HG03354 (cell line): ENCODE measurements around the gene ITPKC.

Source experiments
- ATAC-seq: cut with Tn5 transposase; IDR thresholded peaks from one replicate; pipeline ENCODE4 v1.9.1; 2021; ENCODE audit warnings: mild to moderate bottlenecking; ENCODE audit not compliant: unreplicated experiment, poor library complexity, severe bottlenecking

ITPKC gene

DNA sequence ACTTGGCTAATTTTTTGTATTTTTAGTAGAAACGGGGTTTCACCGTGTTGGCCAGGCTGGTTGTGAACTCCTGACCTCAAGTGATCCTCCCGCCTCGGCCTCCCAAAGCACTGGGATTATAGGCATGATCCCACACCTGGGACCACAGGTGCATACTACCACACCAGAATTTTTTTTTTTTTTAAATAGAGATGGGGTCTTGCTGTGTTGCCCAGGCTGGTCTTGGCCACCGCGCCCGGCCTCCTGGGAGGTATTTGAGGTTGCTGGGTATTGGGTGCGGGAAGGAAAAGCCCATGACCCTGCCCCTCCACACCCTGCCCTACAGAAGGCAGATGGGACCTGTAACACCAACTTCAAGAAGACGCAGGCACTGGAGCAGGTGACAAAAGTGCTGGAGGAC lies 19.7 kb downstream of the ITPKC start:
- ATAC-seq, result no peak

DNA sequence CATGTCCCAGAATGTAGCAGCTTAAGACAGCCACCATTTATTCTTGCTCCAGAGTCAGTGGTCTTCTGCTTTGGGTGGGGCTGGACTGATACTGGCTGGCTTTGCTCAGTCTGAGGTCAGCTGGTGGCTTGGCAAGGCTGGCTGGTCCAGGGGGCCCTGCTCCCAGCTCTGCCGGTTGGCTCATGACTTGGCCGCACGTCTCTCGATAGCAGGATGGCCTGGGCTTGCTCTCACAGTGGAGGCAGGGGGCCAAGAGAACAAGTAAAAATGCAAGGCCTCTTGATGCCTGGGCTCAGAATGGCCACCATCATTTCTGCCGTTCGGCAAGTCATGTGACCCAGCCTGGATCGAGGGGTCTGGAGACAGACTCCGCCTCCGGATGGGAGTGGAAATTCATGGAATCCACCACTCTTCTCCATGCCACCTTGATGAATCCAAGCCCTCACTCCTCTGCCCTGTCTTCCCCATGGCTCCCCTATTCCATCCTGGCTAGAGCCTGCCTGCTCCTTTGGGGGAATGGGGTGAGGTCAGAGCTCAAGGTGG lies 20.3 kb downstream of the ITPKC start:
- no peak for ATAC-seq

DNA sequence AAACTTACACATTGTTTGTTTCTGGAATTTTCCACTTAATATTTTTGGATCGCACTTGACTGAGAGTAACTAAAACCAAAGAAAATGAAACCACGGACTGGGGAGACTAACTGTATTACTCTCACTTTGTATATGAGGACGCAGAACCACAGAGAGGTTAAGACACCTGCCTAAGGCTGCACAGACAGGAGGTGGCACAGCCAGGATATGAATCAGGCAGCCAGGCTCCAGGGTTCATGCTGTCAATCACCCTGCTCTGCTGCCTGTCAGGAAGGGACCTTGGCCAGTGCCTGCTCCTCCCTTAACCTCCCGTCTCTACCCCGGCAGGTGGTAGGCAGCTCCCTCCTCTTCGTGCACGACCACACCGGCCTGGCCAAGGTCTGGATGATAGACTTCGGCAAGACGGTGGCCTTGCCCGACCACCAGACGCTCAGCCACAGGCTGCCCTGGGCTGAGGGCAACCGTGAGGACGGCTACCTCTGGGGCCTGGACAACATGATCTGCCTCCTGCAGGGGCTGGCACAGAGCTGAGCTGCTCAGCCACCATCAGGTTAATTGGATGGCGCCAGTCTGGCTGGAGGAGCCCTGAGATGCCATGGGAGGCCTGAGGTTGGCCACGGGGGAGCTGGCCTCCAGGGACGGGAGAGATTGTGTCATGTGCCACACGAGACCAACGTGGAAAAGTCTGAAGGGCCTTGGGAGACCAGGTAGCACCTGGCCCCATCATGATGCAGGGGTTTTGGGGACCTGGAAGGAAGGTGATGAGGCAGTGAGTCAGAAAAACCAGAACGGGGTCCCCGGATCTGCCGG lies 22.3 kb downstream of the ITPKC start:
- no peak for ATAC-seq

DNA sequence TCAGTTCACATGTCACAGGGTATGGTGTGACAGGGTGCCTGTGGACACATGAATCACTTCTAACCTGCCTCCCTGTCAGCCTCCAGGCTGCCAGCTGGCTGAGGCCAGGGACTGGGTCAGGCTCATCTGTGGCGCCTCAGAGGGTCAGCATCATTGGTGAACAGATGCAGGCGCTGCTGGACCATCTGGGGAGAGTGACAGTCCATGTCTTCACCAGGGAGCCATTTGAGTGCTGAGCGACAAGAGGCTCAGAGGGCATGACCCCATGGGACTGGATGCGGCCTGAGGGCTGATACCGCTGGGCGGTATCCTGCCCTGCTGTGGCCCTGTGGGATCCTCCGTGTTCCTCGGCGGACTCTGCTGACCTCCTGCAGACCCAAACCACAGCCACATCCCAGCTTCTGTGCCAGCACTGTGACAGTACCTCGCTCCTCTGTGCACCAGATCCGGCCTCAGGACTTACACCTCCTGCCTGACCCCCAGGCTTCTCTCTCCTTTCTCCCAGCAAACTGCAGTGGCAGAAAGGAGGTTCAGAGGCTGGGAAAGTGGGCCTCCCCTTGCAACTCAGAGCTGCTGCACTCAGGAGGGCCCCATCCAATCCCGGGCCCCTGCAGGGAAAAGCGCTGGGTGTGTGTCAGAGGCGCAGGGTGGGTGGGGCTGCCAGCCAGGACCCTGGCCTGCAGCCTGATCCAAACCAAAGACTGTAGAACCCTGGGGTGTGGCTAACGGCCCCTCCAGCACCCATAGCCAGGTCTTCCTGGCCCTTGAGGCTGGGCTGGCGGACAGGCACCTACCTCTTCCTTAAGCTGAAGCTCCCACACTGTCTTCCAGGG lies 23.2 kb downstream of the ITPKC start:
- ATAC-seq, result no peak

DNA sequence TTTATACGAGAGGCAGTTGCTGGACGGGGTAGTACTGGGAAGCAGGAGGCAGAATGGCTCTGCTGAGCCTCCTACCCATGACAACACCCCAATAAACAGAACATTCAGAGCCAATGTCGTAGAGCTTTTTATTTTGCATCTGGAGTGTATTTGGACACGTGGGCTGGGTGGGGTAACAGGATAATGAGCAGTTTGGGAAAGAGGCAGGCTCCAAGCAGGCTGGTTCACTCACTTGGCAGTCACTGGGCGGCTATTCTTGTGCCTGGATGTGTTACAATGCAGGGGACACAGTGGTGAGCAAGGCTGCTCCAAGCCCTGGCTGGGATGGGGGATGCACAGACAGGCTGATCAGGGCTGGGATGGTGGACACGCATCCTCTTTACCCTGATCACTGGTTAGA lies 23.8 kb downstream of the ITPKC start:
- no peak for ATAC-seq

DNA sequence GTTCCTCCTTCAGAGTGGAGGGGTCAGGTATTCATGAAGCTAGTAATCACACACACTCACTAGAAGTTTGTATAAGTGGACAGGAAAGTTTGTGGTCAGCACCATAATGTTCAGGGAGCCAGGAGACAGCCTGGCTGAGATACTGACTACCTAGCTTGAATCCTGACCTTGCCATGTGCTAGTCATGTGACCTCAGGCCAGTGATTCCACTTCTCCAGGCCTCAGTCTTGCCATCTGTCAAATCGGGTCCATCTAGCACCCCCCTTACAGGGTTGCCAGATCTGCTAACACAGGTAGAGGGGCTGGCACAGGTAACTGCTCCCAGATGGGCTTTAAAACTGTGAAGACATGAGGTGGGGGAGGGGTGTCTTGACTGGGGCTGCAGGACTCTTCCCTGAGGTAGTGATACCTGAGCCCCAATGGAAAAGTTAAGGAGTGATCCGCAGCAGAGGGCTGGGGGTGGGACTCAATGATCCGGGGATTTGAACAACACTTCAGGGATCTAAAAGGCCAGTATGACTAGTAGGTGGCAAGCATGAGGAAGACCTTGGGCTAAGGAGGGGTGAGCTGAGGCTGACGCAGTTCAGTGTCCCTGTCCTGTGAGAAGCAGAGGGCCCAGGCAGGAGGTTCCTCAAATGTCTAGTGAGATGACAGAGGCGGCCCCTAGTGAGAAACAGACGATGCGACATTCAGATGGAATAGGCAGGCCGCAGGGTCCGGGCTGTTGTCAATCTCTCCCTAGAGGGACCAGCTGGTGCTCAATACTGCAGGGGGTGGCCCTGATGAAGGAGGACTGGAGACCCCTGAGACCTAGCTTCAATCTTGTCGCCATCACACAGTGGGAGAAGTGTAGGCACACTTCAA lies 24.8 kb downstream of the ITPKC start:
- no peak for ATAC-seq

DNA sequence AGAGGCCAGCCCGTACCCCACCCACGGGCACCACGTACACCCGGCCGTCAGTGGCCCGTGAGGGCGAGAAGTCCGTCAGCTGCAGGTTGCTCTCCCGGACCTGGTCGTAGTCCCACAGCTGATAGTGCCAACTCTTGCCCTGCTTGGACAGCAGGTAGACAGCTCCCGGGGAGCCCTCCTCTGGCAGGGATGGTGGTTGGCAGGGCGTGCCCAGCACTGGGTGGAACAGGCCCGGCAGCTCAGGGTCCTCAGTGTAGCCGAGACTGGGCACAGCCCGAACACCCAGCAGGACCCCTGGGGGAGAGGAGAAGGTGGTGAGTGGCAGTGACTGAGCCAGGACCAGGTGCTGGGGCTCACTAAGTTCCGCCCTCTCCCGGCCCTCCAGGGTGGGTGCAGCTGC lies 25.6 kb downstream of the ITPKC start:
- ATAC-seq, result no peak

DNA sequence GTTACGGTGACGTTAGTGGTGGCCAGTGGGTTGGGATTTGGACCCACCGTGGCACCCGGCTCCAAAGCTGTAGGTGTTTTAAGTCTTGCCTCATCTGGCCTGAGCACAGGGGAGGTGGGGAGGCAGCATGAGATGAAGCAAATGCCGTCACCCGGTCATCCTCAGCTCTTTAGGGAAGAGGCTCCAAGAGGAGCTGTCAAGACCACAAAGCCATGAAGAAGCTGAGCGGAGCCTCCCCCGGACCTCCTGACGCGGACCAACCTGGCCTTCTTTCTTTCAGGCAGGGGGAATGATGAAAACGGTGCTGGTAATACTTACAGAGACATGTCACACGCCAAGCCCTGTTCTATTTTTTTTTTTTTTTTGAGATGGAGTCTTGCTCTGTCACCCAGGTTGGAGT lies 26.0 kb downstream of the ITPKC start:
- no peak for ATAC-seq

DNA sequence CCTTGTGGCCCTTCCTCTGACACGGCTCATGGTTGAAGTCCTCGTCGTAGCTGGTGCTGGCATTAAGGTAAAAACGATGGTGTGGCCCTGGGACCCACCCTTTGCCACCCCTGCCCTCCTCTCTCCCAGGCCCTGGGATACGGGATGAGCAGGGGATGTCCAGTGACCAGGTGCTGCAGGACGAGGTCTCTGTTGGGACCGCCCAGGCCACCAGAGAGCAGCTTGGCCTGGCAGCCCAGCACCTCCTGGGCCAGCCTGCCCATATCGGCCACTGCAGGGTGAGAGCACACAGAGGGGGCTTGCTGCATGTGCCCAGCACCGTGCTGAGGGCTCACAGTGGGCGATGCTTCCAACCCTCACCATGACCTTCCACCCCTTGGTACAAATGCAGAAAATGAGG lies 27.0 kb downstream of the ITPKC start:
- ATAC-seq, result no peak

DNA sequence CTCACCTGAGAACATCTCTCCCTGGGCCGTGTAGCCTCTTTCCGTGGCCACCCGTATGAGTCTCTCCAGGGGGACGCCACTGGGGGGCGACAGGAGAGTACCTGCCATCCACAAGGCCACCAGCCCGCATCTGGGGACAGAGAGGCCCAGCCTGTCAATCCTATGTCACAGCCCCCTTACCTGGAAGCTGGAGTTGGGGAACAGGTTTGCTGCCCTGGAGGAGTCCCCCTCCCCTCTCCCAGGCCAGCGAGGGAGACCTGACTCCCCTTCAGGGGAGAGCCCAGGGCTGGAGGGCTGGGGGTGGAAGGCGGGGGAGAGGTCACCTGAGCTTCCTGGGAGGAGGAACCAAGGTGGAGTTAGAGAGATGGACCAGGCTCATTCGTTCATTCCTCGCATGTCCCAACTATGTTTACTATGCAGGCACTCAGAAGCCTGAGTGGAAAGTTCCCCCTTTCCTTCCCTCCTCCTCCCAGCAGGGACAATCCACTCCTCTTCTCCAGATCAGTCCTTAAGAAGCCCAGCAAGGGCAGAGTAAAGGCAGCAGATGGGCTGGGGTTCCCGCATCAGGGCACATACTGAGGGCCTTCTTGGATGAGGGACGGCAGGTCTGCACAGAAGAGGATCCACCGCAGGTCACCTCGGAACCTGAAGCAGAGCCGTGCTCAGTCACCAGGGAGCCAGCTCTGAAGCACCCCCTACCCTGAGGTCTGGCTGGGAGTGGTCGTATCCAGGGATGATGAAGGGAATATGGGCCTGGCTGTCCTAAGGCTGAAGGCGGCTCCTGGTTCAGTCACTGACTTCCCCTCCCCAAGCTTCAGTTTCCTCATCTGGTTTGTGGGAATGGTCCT lies 27.9 kb downstream of the ITPKC start:
- ATAC-seq, result no peak

DNA sequence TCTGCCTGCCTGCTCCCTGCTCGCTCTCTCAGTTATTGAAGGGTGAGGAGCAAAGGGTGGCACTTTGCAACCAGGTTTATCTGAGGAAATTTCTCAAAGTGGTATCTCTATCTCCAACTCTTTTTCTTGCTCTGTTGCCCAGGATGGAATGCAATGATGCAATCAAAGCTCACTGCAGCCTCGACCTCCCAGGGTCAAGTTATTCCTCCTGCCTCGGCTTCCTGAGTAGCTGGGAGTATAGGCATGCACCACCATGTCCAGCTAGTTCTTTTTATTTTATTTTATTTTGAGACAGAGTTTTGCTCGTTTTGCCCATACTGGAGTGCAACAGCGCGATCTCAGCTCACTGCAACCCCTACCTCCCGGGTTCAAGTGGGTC lies 28.5 kb downstream of the ITPKC start:
- ATAC-seq, result no peak

DNA sequence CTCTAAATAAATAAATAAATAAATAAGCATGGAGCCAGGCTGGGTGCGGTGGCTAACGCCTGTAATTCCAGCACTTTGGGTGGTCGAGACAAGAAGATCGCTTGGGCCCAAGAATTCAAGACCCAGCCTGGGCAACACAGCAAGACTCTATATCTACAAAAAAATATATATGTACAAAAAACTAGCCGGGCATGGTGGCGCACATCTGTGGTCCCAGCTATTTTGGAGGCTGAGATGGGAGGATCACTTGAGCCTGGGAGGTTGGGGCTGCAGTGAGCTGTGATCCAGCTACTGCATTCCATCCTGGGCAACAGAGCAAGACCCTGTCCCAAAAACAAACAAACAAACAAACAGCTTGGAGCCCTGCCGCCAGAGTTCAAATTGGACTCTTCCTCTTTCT lies 30.6 kb downstream of the ITPKC start:
- no peak for ATAC-seq

DNA sequence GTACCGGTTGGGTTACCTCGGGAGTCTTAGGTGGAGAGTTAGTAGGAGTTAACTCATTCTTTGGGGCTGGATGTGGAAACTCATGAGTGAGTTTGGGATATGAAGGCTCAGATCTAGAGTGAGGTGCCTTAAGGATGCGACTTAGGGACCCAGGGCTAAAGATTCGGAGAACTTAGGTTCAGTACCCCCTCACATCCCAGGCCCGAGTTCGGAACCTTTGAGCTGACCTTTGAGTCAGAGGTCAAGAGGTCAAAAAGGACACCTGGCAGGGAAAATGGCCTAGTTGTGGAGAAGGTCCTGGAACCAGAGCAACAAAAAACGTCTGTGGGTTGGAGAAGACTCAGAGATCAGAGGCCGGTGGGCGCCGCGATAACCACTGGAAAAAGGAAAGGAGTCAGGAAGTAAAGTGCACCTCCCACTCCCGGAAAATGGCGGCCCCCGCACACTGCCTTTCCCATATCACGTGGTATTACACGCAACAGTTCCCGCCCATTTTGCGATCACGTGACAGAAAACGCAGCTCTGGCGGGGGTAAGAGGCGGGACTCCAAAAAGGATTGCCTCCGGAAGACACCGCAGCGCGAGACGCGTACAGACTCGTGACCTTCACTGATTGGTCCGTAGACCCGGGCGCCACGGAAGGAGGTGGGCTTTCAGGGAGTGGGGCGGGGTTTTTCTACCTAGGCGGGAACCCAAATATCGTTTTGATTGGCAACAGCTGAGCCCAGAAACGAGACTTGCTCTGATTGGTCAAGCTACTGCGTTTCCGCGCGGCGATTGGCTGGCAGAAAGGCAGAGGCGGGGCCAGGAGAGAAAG lies 33.4 kb downstream of the ITPKC start, which contains the start of gene ACTMAP:
TSS of gene ACTMAP (minus strand) at position 420 of the 816 bp plus-strand sequence. CDS start 674 bp downstream, outside the sequence.
- peak; percentile 88 for ATAC-seq

DNA sequence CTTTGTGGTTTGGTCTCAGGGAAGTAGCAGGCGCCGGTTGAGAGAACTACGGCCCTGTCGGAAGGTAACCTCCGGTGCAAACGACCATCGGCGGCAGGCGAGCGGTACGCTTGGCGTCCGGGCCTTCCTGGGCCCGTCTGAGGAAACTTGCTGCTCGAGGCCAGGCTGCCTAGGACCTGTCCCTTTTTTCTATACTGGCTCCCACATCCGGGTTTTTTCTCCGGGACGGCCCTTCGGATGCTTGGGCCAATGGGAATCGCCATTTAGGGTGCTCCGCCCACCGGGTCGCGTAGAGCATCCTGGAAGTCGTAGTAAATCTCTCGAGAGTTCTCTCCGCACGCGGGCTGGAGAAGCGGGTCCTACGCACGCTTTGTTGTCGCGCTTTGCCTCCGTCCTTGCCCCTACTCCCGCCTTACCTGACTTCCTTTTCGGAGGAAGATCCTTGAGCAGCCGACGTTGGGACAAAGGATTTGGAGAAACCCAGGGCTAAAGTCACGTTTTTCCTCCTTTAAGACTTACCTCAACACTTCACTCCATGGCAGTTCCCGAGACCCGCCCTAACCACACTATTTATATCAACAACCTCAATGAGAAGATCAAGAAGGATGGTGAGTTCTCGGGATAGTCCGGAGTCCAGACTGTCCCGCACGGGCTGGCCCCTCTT lies 34.1 kb downstream of the ITPKC start, which contains the start of gene SNRPA:
TSS of gene SNRPA (plus strand) at position 330 of the 664 bp plus-strand sequence. CDS start at position 536, 206 bp downstream.
- ATAC-seq, result peak; percentile 67

DNA sequence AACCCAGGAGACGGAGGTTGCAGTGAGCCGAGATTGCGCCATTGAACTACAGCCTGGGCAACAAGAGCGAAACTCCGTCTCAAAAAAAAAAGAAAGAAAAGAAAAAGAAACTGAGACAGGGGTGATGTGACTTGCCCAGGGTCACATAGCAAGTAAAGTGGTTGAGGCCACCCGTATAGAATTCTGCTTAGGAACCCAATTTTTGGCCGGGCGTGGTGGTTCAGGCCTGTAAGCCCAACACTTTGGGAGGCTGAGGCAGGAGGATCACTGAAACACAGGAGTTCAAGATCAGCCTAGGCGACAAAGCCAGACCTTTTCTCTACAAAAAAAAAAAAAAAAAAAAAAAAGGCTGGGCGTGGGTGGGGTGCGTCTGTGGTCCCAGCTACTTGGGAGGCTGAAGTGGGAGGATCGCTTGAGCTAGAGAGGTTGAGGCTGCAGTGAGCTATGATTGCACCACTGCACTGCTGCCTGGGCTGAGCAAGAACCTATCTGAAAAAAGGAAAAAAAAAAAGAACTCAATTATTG lies 35.4 kb downstream of the ITPKC start:
- no peak for ATAC-seq

DNA sequence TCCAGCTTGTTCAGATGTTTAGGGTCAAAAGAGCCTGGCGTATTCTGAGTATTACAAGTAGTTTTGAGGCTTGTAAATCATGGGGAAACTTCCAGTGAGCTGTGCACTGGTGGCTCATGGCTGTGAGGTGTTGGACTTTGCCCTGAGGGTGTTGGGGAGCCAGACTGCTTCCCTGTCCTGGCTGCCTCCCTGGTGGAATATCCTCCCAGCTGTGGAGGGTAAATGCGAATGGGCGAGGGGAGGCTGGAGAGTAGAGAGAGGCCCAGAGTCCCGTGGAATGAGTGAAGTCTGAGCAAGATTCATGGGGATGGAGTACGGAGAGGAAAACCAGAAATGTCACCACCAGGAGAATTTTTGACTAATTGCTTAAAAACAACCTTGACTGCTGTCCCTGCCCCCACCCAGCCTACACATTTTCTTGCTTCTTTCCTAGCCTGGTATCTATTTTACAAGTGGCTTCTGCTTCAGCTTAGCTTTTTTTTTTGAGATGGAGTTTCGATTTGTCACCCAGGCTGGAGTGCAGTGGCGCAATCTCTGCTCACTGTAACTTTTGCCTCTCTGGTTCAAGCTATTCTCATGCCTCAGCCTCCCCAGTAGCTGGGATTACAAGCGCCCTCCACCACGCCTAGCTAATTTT lies 37.8 kb downstream of the ITPKC start:
- ATAC-seq, result no peak

DNA sequence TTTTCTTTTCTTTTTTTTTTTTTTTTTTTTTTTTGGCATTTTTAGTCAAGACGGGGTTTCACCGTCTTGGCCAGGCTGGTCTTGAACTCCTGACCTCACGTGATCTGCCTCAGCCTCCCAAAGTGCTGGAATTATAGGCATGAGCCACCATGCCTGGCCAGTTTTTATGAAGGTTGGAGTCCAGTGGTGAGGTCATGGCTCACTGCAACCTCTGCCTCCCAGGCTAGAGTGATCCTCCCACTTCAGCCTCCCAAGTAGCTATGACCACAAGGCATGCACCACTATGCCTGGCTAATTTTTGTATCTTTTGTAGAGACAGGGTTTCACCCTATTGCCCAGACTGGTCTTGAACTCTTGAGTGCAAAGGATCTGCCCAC lies 38.3 kb downstream of the ITPKC start:
- ATAC-seq, result no peak
